ENCODE measurements around the gene CLEC11A.

DNA sequence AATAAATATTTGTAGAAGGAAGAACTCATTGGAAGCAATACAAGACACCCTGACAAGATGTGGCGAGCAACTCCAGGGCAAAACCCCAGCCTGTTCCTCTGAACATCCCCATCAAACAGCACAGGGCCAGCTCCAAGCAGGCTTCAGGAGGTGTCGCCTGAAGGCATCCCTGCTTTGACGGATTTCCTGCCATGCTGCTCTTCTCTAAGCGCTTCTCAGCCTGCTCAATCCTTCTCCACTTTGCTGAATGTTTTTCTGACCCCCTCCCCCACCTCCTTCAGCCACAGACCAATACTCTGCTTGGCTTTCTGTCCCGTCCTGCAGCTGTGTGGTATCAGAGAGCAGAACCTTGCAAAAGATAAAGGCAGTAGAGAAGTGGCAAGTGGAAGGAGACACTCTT is 45.5 kb upstream of the CLEC11A start:
- TF ChIP-seq, protein P1, sequence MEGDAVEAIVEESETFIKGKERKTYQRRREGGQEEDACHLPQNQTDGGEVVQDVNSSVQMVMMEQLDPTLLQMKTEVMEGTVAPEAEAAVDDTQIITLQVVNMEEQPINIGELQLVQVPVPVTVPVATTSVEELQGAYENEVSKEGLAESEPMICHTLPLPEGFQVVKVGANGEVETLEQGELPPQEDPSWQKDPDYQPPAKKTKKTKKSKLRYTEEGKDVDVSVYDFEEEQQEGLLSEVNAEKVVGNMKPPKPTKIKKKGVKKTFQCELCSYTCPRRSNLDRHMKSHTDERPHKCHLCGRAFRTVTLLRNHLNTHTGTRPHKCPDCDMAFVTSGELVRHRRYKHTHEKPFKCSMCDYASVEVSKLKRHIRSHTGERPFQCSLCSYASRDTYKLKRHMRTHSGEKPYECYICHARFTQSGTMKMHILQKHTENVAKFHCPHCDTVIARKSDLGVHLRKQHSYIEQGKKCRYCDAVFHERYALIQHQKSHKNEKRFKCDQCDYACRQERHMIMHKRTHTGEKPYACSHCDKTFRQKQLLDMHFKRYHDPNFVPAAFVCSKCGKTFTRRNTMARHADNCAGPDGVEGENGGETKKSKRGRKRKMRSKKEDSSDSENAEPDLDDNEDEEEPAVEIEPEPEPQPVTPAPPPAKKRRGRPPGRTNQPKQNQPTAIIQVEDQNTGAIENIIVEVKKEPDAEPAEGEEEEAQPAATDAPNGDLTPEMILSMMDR (IDR thresholded peaks at IDR 0.05): no peak
- TF ChIP-seq POLR2A (IDR thresholded peaks at IDR 0.05) (no peak), POLR2AphosphoS5 (IDR thresholded peaks at IDR 0.05; ENCODE audit: insufficient read depth in 1 of 2, low read depth in 1 of 2) (no peak)
